Right renal pelvis (tissue), 4 donors: ENCODE results near the gene NOL9. TPM values are rescaled to one million over a fixed set of nuclear protein-coding genes. Genes with fewer than 3 reads are reported as not detected.
"Not testable (repeated sequence)": the region's sequence is repeated elsewhere in the genome, so short reads cannot be mapped to it uniquely, and the experiment has no call there.

ENCODE experiments used
- DNase-seq, 4 donors: peaks; one replicate each; pipeline ENCODE4 v3.0.0-alpha.2; 2013; ENCODE audit warnings: low read depth in 4 of 4, low spot score in 3 of 4, missing footprints in 1 of 4
- polyA plus RNA-seq, 4 donors: library from polyadenylated mRNA; unstranded; fragments of 120-200 nt; gene quantifications; one replicate each; pipeline ENCODE4 v1.2.1, GENCODE V29; 2013; ENCODE audit not compliant: insufficient read length in 4 of 4

NOL9 gene
- polyA plus RNA-seq, 4 donors: 15.4 to 19.1 (median 16.3) TPM

DNA sequence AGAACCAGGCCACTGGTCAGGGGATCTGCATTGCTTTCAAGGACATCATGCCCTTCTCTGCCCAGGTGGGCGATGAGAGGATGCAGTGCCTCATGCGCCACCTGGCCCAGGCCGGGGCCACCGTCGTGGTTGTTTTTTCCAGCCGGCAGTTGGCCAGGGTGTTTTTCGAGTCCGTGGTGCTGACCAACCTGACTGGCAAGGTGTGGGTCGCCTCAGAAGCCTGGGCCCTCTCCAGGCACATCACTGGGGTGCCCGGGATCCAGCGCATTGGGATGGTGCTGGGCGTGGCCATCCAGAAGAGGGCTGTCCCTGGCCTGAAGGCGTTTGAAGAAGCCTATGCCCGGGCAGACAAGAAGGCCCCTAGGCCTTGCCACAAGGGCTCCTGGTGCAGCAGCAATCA lies 20.5 kb upstream of the NOL9 start:
- no peak for DNase-seq

DNA sequence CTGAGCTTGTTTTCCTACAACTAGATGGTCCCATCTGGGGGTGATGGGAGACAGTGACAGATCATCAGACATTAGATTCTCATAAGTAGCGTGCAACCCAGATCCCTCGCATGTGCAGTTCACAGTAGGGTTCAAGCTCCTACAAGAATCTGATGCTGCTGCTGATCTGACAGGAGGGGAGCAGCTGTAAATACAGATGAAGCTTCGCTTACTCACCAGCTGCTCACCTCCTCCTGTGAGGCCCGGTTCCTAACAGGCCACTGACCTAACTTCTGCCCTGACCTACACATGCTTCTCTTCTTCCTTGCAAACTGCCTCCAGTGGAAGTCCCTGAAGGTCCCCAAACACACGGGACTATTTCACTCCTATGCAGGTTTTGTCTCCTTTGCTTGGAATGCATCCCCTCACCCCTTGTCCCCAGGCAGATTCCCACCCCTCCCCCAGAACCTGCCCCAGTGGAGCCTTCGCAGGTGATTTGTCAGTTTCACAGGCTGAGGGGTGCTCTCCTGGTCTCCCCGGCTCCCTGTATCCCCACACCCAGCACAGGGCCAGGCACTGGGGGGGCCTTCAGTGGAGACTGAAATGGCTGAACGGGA lies 19.8 kb upstream of the NOL9 start:
- DNase-seq: no peak

DNA sequence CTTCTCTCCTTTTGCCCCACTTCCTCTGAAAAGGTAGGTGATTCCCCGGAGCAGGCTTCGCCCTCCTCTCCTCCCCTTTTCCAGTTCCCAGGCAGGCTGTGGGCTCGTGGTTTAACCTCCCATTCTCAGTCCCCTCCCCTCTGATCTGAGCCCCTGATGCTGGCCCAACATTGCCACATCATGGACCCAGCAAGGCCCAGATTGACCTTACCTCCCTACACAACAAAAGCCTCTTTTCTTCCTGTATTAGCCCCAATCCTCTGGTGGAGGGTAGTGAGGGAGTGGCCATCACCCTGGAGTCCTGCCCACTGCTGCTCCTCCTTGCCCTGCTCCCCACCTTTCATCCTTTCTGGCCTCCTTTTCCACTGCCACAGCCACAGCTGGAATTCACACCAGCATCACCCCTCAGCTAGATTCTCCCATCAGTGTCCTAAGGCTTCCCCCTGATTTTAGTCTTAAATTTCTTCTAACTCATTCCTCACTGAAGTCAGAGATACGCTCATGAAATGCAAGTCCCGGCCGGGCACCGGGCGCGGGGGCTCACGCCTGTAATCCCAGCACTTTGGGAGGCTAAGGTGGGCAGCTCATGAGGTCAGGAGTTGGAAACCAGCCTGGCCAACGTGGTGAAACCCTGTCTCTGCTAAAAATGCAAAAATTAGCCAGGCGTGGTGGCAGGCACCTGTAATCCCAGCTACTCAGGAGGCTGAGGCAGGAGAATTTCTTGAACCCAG lies 18.5 kb upstream of the NOL9 start:
- no peak for DNase-seq

DNA sequence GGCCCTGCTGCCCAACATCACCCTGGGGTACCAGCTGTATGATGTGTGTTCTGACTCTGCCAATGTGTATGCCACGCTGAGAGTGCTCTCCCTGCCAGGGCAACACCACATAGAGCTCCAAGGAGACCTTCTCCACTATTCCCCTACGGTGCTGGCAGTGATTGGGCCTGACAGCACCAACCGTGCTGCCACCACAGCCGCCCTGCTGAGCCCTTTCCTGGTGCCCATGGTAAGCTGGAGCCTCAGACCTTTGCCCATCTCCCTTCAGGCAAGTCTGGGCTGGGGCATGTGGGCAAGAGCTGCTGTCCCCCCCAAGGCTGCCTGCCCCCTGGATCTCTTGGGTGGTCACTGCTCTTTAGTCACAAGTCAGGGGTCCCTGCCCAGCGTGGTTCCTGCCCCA lies 16.7 kb upstream of the NOL9 start:
- no peak for DNase-seq

DNA sequence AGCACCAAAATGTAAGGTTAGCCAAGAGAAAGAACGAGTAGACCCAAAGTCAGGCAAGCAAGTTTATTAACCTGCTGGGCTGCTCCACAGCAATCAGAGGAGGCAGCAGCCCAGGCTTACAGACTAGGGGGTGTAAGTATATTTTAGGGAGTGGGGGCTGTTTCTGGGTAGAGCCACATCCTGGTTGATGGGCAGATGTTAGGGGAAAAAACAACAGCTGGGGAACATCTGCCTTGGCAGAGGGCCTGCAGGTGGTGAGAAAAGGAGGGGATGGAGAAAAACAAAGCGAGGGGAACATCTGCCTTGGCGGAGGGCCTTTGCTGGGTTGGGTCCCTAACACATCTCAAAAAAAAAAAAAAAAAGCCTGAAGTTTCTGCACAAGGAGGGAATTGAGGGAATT lies 15.8 kb upstream of the NOL9 start:
- no peak for DNase-seq

DNA sequence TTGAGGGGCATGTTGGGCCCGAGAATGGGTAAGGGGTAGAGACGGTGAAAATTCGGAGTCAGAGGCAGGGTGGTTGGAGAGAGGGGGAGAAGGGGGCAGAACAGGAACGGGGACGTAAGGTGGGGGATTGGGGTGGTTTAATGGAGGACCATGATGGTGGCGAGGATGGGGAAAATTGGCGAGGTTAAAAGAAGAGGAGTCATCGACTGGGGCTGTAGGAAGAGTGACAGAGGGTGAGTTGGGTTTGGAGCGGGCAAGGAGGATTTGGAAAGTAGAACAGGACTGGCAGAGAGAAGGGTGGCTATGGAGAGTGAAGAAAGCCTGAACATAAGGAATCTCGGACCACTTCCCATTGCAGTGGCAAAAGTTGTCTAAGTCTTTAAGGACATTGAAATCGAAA lies 14.7 kb upstream of the NOL9 start:
- DNase-seq: no peak

DNA sequence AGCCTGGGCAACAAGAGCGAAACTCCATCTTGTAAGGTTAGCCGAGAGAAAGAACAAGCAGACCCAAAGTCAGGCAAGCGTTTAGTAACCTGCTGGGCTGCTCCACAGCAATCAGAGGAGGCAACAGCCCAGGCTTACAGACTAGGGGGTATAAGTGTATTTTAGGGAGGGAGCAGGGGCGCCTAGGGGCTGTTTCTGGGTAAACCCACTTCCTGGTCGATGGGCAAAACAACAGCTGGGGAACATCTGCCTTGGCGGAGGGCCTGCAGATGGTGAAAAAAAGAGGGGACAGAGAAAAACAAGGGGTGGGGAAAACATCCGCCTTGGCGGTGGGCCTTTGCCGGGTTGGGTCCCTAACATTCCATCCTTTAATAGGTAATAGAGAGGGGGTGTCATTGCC lies 6.0 kb upstream of the NOL9 start:
- no peak for DNase-seq

DNA sequence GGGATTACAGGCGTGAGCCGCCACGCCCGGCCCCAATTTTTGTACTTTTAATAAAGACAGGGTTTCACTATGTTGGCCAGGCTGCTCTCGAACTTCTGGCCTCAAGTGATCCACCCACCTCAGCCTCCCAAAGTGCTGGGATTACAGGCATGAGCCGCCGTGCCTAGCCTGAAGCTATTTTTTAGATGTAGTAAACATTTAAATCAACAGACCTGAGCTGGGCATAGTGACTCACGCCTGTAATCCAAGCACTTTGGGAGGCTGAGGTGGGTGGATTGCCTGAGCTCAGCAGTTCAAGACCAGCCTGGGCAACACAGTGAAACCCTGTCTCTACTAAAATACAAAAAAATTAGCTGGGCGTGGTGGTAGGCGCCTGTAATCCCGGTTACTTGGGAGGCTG lies 4.8 kb upstream of the NOL9 start:
- DNase-seq: not testable (repeated sequence)

DNA sequence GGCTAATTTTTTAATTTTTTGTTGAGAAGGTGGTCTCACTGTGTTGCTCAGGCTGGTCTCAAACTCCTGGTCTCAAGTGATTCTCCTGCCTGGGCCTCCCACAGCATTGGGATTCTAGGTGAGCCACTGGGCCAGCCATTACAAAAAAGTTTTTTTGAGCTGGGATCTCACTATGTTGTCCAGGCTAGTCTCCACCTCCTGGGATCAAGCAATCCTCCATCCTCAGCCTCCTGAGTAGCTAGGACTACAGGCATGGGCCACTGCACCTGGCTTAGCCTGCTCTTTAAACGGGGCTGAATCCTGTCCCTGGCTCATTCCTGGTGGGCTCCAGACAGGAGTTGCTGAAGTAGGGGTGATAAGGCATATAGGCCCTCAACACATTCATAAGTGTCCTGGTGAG lies 3.3 kb upstream of the NOL9 start:
- DNase-seq: no peak

DNA sequence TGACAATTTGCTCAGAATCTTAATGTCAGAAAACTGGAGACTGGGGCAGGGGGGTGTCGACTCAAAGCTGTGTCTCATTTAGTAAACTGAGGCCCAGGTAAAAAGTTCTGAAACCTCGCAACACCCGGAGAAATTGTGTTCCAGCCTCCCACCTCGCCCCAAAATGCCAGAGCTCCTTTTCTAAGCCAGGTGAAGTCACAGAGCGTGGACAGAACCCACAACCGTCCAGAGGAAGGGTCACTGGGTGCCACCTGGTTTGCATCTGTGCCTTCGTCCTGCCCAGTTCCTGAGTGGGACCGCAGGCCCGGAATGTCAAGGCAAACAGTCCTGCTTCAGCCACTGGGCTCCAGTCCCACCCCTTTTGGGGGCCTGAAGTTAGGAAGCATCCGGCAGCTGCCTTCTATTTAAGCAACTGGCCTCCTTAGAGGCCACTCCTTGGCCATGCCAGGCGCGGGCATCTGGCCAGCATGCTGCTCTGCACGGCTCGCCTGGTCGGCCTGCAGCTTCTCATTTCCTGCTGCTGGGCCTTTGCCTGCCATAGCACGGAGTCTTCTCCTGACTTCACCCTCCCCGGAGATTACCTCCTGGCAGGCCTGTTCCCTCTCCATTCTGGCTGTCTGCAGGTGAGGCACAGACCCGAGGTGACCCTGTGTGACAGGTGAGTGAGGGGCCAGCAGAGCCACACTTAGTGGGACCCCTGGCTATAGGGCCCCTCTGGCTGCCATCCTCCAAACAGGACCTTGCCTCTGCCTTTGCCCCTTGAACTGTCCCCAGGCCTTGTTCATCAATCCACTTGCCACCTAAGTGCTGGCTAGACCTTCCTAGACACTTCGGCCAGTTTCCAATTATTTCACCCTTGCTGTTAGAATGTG lies 830 bp upstream of the NOL9 start, which contains the start of gene TAS1R1:
Gene TAS1R1 (plus strand): TSS at position 401 of the 872 bp plus-strand sequence. CDS start 67 bp downstream, at position 468.
- no peak for DNase-seq

DNA sequence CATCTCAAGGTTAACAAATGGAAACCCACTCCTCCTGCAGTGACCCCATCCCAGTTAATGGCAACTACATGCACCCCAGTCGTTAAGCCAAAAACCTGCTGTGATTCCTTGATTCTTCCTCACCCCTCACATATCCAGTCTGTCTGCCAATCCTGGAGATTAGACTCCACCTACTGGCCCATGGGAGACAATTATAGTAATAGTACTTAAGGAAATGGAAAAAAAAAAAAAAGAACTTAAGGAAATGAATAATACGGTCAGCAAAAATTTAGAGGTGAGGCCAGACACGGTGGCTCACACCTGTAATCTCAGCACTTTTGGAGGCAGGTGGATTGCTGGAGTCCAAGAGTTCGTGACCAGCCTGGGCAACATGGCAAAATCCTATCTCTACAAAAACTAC lies 7.0 kb downstream of the NOL9 start:
- no peak for DNase-seq

DNA sequence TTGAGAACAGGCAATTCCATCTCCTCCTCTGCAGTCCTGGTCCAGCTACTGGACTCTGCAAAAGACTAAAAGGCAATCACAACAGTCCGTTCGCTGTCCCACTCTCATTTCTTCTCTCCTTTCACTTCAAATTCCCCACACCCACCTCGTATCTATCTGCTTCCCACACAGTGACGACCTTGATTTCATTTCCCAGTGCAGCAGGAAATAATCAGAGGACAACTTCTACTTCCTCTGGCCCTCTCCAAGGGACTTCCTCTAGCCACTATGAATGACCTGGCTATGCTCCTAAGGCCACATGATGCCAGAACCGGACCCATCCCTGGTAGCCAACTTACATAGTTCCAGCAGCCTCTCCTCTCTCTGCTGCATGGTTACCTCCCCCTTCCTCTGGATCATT lies 8.0 kb downstream of the NOL9 start:
- DNase-seq: no peak

DNA sequence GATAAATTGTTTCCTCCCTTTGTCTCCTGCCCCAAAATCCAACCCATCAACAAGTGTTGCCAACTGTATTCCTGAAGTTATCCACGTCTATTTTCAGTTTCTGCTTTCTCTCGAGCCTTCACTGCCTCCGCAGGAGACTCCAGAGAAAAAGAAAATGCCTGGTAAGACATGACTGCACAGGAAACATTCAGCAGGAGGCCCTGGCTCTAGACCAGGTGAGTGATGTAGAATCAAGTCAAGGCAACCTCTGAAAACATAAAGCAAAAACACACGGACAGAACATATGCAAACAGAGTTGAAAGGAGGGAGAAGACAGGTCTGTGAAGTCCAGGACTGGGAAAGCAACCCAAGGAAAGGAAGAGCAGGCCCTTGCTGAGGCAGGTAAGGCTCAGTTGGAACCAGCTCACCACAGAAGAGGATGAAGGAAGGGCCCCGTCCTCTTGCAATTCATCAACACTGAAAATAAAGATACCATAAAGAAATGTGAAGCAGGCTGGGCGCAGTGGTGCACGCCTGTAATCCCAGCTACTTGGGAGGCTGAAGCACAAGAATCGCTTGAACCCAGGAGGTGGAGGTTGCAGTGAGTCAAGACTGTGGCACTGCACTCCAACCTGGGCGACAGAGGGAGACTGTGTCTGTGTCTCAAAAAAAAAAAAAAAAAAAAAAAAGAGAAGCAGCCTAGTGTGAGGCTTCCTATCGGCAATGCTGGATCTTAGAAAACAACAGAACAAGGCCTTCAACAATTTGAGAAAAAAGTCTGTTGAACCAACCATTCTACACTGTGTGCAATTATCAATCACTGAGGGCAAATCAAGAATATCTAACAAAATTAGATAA lies 8.8 kb downstream of the NOL9 start:
- no peak for DNase-seq

DNA sequence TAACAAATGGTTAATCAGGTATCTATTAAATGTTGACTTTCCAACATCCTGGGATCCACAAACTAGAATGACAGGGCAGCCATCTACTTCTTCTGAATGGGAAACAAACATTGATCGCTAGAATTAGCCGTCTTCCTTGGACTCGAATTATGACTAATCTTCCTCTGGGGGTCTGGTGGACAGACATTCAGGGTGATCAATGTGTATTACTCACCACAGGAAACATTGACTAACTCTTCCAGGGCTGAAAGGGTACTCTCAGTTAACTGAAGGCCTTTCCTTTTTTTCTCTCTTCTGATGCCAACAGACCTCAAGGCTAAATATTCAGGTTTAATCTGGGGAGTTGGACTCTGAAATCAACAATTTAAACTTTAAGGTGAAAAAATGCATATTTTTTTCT lies 9.5 kb downstream of the NOL9 start:
- DNase-seq: no peak

DNA sequence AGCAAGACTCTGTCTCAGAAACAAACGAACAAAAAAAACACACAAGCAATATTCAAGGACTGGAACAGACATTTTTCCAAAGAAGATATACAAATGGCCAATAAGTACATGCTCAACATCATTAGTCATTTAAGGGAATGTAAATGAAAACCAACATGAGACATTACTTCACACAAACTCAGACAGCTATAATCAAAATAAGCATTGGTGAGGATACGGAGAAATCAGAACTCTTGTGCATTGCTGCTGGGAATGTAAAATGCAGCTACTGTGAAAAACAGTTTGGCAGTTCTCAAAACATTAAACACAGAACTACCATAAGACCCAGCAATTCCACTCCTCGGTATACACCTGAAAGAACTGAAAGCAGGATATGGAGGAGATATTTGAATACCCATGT lies 15.4 kb downstream of the NOL9 start:
- no peak for DNase-seq

DNA sequence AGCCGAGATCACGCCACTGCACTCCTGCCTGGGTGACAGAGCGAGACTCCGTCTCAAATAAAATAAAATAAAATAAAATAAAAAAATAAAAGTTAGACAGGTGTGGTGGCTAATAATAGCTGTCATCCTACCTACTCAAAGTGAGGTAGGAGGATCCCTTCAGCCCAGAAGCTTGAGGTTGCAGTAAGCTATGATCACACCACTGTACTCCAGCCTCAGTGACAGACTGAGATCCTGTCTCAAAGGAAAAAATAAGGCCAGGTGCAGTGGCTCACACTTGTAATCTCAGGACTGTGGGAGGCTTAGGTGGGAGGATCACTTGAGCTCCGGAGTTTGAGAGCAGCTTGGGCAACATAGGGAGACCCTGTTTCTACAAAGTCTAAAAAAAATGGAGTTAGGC lies 18.0 kb downstream of the NOL9 start:
- DNase-seq: no peak

DNA sequence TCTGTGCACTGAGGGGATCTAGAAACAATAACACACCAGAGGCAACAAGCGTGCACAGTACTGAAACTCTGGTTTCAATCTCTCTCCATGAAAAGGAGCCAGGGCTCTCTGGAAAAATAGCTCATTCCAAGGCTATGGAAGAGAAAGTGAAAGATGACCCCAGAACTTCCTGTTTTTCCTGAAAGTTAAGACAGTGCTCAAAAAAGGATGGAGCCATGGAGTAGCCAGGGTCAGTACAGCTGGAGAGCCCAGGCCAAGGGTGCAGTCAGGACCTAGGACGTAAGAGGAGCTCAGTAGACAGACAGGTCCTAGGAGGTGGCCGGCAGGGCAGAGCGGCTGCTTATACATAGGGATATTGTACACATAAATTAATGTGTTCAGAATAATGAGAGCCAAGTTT lies 19.1 kb downstream of the NOL9 start:
- no peak for DNase-seq

DNA sequence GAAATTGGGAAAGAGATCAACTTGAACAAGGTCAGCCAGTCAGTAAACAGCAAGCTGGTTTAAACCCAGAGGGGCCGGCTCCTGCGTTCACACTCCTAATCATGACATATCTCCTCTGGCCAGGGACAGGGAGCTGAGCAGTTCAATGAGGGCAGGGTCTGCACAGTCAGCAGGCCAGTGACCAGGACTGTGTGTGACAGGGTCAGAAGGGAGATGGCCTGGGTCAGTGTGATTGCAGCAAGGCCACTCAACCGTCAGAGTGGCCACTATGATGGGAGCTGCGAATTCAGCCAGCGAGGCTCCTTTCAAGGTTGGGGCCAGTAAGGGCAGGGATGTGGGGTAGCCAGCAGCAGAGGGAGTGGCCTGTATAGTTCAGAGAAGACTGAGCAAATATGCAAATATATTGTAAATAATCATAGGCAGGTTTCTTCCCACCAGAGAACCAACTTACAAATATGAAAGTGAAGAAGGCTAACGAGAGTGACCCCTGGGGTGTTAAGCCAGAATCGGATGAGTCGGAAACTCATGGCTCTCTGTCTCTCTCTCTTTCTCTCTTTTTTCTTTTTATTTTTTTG lies 20.0 kb downstream of the NOL9 start:
- DNase-seq: no peak

DNA sequence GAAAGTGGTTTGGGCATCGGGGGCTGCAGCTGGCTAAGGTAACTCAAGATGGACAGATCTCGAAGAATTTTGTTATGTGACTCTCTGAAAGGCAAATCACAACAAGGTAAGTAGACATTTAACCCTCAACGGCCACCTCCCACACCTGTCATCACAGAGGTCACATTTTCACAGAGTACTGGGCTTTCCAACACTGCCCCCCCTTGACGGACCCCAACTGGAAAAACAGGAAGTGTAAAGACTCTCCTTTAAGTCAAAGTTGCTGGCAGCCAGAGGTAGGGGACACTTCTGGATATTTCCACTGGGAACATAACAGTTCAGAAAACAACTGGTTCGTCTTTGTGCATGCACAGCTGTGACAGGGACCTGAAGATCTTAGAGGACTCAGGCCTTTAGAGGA lies 22.3 kb downstream of the NOL9 start:
- DNase-seq: no peak

DNA sequence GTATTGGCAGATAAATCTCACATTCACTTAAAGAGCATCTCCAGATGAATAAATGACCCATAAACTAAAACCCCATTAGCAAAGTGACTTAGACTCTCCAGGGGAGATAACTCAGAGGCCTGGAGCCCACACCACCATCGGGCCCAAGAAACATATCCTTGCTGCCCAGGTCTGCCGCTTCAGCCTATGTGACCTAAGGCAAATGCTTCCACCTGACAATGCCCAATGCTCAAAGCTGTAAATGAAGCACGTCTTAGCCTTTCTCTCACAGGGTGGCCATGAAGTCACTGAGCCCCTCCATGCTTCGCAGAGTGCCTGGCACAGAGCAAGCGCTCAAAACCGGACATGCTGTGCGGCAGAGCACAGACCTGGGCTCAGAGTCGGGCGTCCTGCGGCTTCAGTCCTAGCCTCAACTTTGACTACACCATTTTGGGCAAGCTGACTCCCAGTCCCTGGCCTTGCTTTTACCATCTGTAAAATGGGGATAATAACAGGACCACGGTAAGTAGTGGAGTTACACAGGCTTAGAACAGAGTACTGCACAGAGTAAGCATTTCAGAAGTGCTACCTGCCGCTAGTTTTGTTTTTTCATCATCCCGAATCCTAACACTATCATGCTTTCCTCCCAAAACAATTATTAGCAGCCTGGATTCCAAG lies 23.7 kb downstream of the NOL9 start:
- no peak for DNase-seq
